GM19372 (cell line): ENCODE results near the gene EPDR1.

ENCODE experiments used
- ATAC-seq: cut with Tn5 transposase; IDR thresholded peaks from one replicate; pipeline ENCODE4 v1.9.1; 2021; ENCODE audit warnings: mild to moderate bottlenecking, low read depth, moderate library complexity; ENCODE audit not compliant: unreplicated experiment

The EPDR1 gene

GRCh38 chr7:37920305-37920848, at the start of gene EPDR1:
Gene EPDR1, plus strand, starts transcription at chr7:37920640. Its CDS starts 300 bp downstream, at chr7:37920940.
- ATAC-seq, result no peak

GRCh38 chr7:37882086-37882485, 38.4 kb upstream of the EPDR1 start:
- no peak for ATAC-seq

- ATAC-seq, result no peak
Measured at GRCh38 chr7:37893359-37893758, 27.1 kb upstream of the EPDR1 start.

- ATAC-seq, result no peak
Measured at GRCh38 chr7:37894671-37895070, 25.8 kb upstream of the EPDR1 start.

- ATAC-seq, result no peak
Measured at GRCh38 chr7:37899712-37900247, 20.7 kb upstream of the EPDR1 start.

- ATAC-seq, result no peak
Measured at GRCh38 chr7:37901236-37901827, 19.1 kb upstream of the EPDR1 start.

GRCh38 chr7:37901890-37902524, 18.4 kb upstream of the EPDR1 start:
- ATAC-seq, result no peak

GRCh38 chr7:37908221-37908788, 12.1 kb upstream of the EPDR1 start:
- no peak for ATAC-seq

- ATAC-seq, result no peak
Measured at GRCh38 chr7:37912756-37913155, 7.7 kb upstream of the EPDR1 start.

- no peak for ATAC-seq
Measured at GRCh38 chr7:37915438-37915837, 5.0 kb upstream of the EPDR1 start.

- no peak for ATAC-seq
Measured at GRCh38 chr7:37916017-37916672, 4.3 kb upstream of the EPDR1 start.

GRCh38 chr7:37916673-37917660, 3.5 kb upstream of the EPDR1 start, which contains the start of gene SFRP4:
Gene SFRP4, minus strand, starts transcription at chr7:37916817. Its CDS starts 280 bp downstream, at chr7:37916537.
- no peak for ATAC-seq

GRCh38 chr7:37918526-37918925, 1.9 kb upstream of the EPDR1 start:
- no peak for ATAC-seq

GRCh38 chr7:37920849-37921805, 687 bp downstream of the EPDR1 start:
- no peak for ATAC-seq

GRCh38 chr7:37921876-37922275, 1.4 kb downstream of the EPDR1 start:
- ATAC-seq, result no peak

GRCh38 chr7:37923996-37924395, 3.6 kb downstream of the EPDR1 start:
- ATAC-seq, result no peak

GRCh38 chr7:37924491-37925041, 4.1 kb downstream of the EPDR1 start:
- no peak for ATAC-seq

- ATAC-seq, result no peak
Measured at GRCh38 chr7:37925620-37926019, 5.2 kb downstream of the EPDR1 start.
